AG08396 (cell line): Measurements from ENCODE around the gene LRRC38.
"Not testable (repeated sequence)": the region's sequence is repeated elsewhere in the genome, so short reads cannot be mapped to it uniquely, and the experiment has no call there.

Source experiments
- DNase-seq: peaks from one replicate; pipeline ENCODE4 v3.0.0; 2012; ENCODE audit warnings: low spot score, mixed read lengths

LRRC38 gene

GRCh38 chr1:13461977-13462376 is 51.8 kb downstream of the LRRC38 start:
- no peak for DNase-seq

- DNase-seq = no peak
These were observed 56.8 kb downstream of the LRRC38 start for GRCh38 chr1:13456904-13457532.

DNA sequence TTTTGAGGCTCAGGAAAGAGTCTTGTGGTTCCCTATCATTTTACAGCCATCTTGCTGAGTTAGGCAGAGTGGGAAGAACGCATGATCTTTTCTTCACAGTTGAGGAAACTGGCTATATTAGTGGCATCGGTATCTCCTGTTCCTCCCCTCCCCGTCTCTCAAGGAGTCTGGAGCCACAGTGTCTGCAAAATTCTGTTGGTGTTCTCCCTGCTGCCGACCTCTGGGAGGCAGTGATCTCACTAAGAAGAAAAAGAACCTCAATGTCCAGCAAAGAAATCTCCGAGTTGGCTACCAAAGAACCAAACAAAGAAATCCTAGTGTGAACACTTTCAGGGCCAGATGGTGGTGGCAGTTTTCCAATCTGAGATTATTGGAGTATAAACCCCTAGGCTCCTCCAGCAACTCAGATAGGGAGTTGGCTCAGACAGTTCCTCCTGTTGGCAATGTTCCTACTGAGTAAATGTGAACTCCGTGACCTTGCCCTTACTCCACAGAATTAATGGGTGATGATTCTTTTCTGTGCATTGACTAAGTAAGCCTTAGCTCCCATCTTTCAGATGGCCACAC is 62.3 kb downstream of the LRRC38 start:
- no peak for DNase-seq

DNA sequence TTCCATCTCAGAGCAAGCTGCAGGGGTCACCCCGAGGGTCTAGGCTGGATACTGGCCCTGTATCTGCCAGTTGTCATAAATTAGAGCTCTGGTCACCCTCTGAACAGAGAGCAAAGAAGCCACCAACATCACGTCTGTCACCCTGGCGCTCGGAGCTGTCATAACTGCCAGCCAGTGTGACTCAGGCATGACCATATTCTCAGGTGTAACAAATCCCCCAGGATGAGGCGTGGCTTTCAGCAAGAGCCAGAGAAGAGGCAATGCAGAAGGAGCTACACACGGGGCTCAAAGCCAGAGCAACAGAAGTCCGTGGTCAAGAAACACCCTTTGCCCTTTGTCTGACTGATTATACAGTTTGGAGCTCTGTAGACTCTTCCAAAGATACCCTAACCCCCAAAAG is 63.6 kb downstream of the LRRC38 start:
- no peak for DNase-seq

DNA sequence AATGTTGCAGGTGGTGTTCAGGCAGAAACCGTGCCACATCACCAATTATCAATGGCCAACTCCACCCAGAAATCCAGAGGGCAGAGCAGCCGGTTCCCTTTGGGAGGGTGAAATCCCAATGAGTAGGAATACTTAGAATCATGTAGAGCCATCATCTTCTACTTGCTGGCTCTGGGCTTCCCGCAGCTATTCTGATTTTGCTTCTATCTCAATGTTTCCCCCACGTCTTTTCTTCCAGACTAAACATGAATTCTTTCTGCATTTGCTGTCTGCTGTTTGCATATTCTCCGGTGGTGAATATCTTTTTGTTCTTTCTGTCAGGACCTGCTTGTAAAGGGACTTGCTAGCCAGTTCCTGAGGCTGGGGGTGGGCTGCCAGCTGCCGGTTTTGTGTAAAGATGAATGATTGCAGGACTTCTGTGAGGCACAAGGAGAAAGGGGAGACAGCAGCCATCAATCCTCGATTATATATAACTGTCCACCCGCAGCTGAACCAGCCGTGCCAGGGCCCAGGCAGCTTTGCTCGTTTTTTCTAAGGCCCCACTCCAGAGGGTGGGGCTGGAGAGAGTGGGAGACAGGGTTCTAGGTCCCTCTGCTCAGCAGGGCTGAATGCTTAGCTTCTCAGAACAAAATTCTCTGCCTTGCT is 70.3 kb downstream of the LRRC38 start:
- DNase-seq = no peak

- DNase-seq = not testable (repeated sequence)
These were observed 74.6 kb downstream of the LRRC38 start for GRCh38 chr1:13439104-13439783.

GRCh38 chr1:13435458-13435857 is 78.3 kb downstream of the LRRC38 start:
- DNase-seq = no peak

GRCh38 chr1:13433694-13434358 is 80.0 kb downstream of the LRRC38 start:
- not testable (repeated sequence) for DNase-seq

- DNase-seq = no peak
These were observed 81.6 kb downstream of the LRRC38 start for GRCh38 chr1:13432251-13432650.

DNA sequence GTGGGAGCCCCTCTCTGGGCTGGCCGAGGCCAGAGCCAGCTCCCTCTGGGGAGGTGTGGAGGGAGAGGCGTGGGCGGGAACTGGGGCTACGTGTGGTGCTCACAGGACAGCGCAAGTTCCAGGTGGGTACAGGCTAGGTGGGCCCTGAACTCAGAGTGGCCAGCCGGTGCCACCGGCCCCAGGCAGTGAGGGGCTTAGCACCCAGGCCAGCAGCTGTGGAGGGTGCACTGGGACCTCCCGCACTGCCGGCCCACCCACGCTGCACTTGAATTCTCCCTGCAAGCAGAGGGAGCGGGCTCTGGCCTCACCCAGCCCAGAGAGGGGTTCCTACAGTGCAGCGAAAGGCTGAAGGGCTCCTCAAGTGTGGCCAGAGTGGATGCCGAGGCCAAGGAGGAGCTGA is 83.3 kb downstream of the LRRC38 start:
- DNase-seq = no peak
